ENCODE results near the gene CSTB. TPM values are rescaled to one million over a fixed set of nuclear protein-coding genes. Genes with fewer than 3 reads are reported as not detected.

The CSTB gene
- total and polyA plus RNA-seq, 2 of the 8 experiments (the other 6 are each of a cell fraction or from before 2014, with no cell fraction given), result 53.8 to 64.1 TPM

DNA sequence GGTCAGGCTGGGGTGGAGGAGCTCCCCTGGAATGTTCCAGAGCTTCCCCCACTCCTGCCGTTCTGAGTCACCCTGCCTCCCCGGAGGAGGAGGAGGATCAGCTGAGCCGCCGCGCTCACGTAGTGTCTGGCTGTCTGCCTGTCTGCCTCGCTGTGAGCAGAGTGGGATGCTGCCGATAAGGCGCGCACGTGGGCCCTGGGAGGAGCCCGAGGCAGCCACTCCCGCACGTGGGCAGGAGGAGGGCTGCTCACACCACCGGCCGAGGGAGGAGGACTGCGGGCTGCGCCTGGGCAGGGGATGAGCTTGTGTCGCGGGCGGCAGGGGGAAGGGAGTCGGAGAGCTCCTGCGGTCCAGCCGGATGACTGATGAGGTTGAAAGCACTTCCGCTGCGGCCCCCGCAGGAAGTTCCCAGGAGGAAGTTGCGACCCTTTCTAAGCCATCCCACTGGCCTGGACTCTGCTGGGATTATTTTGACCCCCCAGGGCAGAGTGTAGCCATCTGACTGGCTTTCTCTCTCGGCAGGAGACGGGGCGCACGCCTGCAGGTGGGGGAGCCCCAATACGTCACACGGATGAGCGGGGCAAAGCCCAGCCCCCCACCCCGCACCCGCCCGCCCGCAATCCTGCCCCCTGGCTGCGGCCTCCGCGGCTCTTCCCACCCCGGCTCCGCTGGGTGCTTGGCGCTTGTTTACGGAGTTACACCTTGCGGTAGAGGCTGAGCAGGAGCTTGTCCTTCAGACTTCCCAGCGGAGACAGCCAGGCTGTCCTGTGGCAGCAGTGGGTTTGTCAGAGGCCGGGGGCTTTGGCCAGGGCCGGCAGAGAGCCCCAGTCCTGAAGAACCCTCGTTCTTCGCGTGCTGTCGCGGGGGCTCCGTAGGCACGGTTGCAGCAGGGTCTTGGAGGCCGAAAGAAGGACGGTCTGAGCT lies 47.4 kb downstream of the CSTB start:
- H2BK12ac ChIP-seq (ENCODE audit: low read depth, low read length), result peak overlapping the region; percentile 32; the same call in 1 of the 2 replicates
- no peaks in the 10 kb centered on the region for H3K36me3 ChIP-seq (ENCODE audit: control insufficient read depth in 2 of 4, insufficient read depth in 4 of 4, low read length in 3 of 4)
- H3K14ac ChIP-seq (ENCODE audit: insufficient read length), result no peak overlapping the region
- H3K9ac ChIP-seq (replicated peaks in 1 of 4; ENCODE audit: extremely low read depth in 1 of 4, low read depth in 3 of 4, low read length in 3 of 4), result peak overlapping the region in 3 of 4 experiments; percentile 54 to 75 (median 74); a peak in 6 of 7 replicates
- H3K23ac ChIP-seq (ENCODE audit: insufficient read length), result no peak overlapping the region
- H2BK20ac ChIP-seq (ENCODE audit: low read length), result no peak overlapping the region
- H3K27me3 ChIP-seq (replicated peaks in 1 of 4; ENCODE audit: control insufficient read depth in 3 of 4, extremely low read depth in 1 of 4, insufficient read depth in 3 of 4, low read length in 3 of 4), result no peaks in the 10 kb centered on the region
- H3K27ac ChIP-seq (ENCODE audit: low read depth, low read length), result peak overlapping the region; percentile 83; the same call in 1 of the 2 replicates
- peak overlapping the region; percentile 97 for H2BK5ac ChIP-seq (ENCODE audit: low read depth, low read length)
- CTCF ChIA-PET (ENCODE audit: partially characterized antibody), result interaction anchor here (0.6 to 3.7 kb wide), 28 partner anchors 8 to 411 kb away, joined by 3 to 13 read pairs (median 6); partner anchors contain the start of gene RRP1
- H4K91ac ChIP-seq (replicated peaks; ENCODE audit: insufficient read length, low read length), result peak overlapping the region; percentile 96
- H3K4ac ChIP-seq (replicated peaks; ENCODE audit: insufficient read length, low read depth, low read length), result peak overlapping the region; percentile 92
- peaks cover 0 to 21% (median 11%) of the 10 kb centered on the region in 4 experiments; a peak in 6 of 7 replicates for H3K4me1 ChIP-seq (replicated peaks in 1 of 4; ENCODE audit: control insufficient read depth in 3 of 4, insufficient read depth in 4 of 4, low read length in 3 of 4)
- H3K9me3 ChIP-seq (ENCODE audit: insufficient read depth in 2 of 2, low read depth in 1 of 2, low read length in 1 of 2), result no peaks in the 10 kb centered on the region
- peak overlapping the region; percentile 97 for H3K18ac ChIP-seq (ENCODE audit: extremely low read depth, low read length)
- peaks cover 1 to 9% of the 10 kb centered on the region in 2 experiments for H4K20me1 ChIP-seq (replicated peaks in 1 of 2; ENCODE audit: control insufficient read depth in 1 of 2, insufficient read depth in 2 of 2, low read length in 2 of 2)
- no peak for FAIRE-seq
- H3K79me1 ChIP-seq (ENCODE audit: low read depth, low read length), result peaks cover 11% of the 10 kb centered on the region; the same call in 1 of the 2 replicates
- peak overlapping the region; percentile 71 to 90 for H3K4me2 ChIP-seq (ENCODE audit: insufficient read depth in 1 of 2, low read depth in 2 of 2, low read length in 2 of 2)
- POLR2A ChIA-PET (ENCODE audit: partially characterized antibody), result interaction anchor here (0.6 to 6.8 kb wide), 18 partner anchors 8 to 850 kb away, joined by 3 to 41 read pairs (median 5); partner anchors contain the start of genes HSF2BP, PDXK and RRP1B
- no peak overlapping the region for H2BK120ac ChIP-seq (replicated peaks; ENCODE audit: low read depth, low read length)
- WGBS, 2 experiments (ENCODE audit: extremely low coverage in 1 of 2, insufficient coverage in 1 of 2, insufficient read length in 1 of 2, insufficient replicate concordance in 2 of 2, low coverage in 1 of 2, low lambda C conversion rate in 2 of 2, missing lambda C conversion rate in 1 of 2), result 8% methylated on average over 44 of the region's 59 CpGs; no CpG with 5 or more reads in 1 of the 2 experiments
- peak overlapping the region; percentile 33; the same call in 1 of the 2 replicates for H2BK15ac ChIP-seq (ENCODE audit: low read length)
- H2AFZ ChIP-seq (ENCODE audit: low read length), result 0 out of 2 replicates have a peak overlapping the region, but pooled peaks have one; percentile 30
- DNase-seq (ENCODE audit: low read depth in 1 of 2, low spot score in 2 of 2), result peak; percentile 54 to 87
- no peak overlapping the region; the same call in 1 of the 2 replicates for H2AK5ac ChIP-seq (ENCODE audit: low read depth, low read length)
- peaks cover 9% of the 10 kb centered on the region; the same call in 1 of the 2 replicates for H3K23me2 ChIP-seq (ENCODE audit: low read depth, low read length)
- peaks cover 0 to 53% of the 10 kb centered on the region in 2 experiments; a peak in 3 of 4 replicates for H3K79me2 ChIP-seq (ENCODE audit: control insufficient read depth in 1 of 2, insufficient read depth in 2 of 2, low read length in 2 of 2)
- H4K5ac ChIP-seq (ENCODE audit: insufficient read length, low read depth, low read length), result peak overlapping the region; percentile 71
- H3K56ac ChIP-seq (replicated peaks; ENCODE audit: insufficient read length, low read depth, low read length), result peak overlapping the region; percentile 49
- H4K8ac ChIP-seq (ENCODE audit: extremely low read depth, insufficient read depth, low read length), result peak overlapping the region; percentile 96
- peak overlapping the region; percentile 39 to 83 (median 71) for H3K4me3 ChIP-seq (ENCODE audit: extremely low read depth in 1 of 4, insufficient read depth in 2 of 4, low read depth in 3 of 4, low read length in 4 of 4)
- TF ChIP-seq YY1 (IDR thresholded peaks at IDR 0.05; ENCODE audit: low read depth, low read length) (no peak), POLR2A (IDR thresholded peaks at IDR 0.05; ENCODE audit: control extremely low read depth in 1 of 2, low read depth in 2 of 2, low read length in 2 of 2) (peak in 1 of 2 experiments; percentile 82; a peak in 2 of 3 replicates), TAF7 (optimal IDR thresholded peaks at IDR 0.05; ENCODE audit: borderline replicate concordance, low read depth, low read length) (peak; percentile 17), KDM4A (IDR thresholded peaks at IDR 0.05; ENCODE audit: low read depth, low read length, severe bottlenecking) (peak; percentile 64), KDM5A (IDR thresholded peaks at IDR 0.05; ENCODE audit: low read length) (peak; percentile 70; the same call in 1 of the 2 replicates), SP4 (IDR thresholded peaks at IDR 0.05; ENCODE audit: low read length) (0 out of 2 replicates have a peak, but pooled peaks have one; percentile 39), TBP (IDR thresholded peaks at IDR 0.05; ENCODE audit: low read depth, low read length) (peak; percentile 67), CEBPB (IDR thresholded peaks at IDR 0.05; ENCODE audit: low read depth, low read length) (no peak; the same call in 1 of the 2 replicates)
